ENCODE data around the gene BCAS3.
"Not testable (repeated sequence)": the region's sequence is repeated elsewhere in the genome, so short reads cannot be mapped to it uniquely, and the experiment has no call there.

Gene BCAS3

DNA sequence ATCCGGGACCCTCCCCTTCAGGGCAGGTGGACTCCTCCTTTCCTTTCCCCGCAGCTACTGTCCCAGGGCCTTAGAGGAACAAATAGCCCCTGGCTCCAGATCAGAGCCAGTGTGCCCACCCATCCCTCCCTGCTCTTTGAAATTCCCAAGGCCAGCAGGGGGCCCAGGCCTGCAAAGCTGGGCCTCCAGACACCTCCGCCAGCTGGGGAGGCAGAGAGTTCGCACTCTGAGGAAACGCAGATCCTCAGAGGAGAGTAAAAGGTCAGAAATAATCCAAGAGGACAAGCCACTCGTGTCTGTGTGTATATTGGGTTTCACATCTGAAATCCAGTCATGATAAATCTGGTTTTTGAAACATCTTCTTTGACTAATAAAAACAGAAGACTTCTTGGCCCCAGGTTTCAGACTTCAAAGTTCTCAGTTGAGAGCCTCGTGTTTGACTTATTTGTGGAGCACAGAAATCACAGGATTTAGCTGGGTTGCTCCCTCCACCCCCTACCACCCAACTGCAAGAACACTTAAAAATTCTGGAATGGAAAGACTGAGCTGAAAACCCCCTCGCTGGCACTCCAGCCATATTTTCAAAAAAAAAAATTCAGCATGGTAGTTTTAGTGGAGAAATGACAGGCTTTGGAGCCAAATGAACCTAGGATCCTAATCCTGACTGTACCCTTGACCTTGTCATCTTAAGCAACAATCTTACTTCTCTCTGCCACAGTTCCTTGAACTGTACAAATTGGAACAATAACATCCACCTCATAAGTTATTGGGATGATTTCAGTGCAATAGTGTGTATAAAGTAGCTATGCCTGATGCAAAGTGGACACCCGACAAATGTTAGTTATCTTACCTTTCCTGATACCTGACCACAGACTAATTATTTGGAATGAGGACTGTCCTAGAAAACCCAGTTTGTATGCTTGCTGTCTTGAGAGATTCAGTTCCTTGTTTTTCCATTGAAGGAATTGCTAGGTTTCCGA lies 677.5 kb downstream of the BCAS3 start:
- no peak for DNase-seq

DNA sequence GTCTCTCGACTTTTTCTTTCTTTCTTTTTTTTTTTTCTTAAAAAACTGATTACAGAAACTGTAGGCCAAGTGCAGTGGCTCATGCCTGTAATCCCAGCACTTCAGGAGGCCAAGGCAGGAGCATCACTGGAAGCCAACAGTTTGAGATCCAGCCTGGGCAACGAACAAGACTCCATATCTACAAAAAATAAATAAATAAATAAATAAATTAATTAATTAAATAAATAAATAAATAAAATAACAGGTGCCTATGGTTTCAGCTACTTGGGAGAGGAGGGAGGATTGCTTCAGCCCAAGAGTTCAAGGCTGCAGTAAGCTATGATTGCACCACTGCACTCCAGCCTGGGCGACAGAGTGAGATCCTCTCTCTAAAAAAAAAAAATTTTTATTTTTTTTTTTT lies 679.4 kb downstream of the BCAS3 start:
- DNase-seq = not testable (repeated sequence)

DNA sequence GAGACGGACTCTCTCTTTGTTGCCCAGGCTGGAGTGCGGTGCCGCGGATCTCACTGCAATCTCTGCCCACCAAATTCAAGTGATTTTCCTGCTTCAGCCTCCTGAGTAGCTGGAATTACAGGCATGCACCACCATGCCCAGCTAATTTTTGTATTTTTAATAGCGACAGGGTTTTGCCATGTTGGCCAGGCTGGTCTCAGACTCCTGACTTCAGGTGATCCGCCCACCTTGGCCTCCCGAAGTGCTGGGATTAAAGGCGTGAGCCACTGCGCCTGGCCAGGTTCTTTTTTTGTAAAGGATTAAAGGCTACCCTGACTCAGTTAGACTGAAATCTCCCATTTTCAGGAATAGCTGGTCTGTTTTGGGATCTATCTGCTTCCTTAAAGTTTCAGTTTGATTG lies 681.9 kb downstream of the BCAS3 start:
- not testable (repeated sequence) for DNase-seq

- no peak for DNase-seq
Observed at GRCh38 chr17:61360318-61360943, 682.8 kb downstream of the BCAS3 start.

GRCh38 chr17:61361084-61361483 lies 683.4 kb downstream of the BCAS3 start:
- no peak for DNase-seq

DNA sequence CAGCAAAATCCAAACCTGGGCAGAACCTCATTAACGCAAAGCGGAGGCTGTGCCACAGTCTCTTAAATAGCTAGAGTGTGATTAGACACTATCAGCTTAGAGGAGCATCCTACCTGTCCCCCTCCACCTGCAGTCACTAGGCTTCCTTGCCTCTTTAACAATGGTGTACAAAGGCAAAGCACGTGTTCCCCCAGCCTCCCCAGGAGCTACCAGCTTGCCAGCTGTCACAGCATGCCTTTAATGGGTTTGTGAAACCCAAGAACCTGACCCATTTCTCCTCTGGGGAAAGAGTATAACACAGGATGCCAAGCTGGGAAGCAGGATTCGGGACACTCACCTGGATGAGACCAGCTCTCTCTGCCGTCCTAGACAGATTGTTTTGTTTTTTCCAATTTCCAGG lies 684.7 kb downstream of the BCAS3 start:
- no peak for DNase-seq

DNA sequence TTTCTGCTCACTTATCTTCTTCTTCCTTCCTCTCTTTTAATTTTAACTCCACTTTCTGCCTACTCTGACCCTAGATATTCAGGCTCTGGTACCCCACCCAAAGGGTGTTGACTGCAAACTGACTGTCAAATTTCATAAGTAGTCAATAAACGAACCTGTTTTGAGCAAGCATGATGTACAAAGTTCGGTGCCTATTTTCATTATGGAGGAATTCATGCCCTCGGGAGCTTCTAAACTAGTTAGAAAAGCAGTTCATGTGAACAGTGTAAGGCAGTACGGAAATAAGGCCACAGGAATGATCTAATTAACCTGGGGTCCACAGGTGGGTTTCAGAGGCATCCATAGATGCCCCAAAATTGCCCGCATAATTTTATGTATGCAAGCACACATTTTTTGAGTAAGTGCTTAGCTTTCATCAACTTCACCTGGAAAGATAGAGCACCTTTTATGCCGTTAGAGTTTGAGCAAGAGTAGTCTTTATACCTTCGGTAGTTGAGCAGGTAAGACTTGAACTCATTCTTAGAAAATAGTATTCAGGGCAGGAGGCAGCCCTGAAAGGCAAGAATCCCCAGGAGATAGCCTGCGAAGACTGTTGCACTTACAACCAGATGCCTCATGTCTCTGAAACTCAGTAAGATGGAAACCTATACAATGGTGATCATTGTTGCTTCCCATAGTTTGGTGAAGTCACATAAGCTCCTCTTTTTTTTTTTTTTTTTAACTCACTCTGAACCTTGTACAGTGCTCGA lies 685.4 kb downstream of the BCAS3 start:
- DNase-seq = no peak

- no peak for DNase-seq
Observed at GRCh38 chr17:61363601-61364462, 686.2 kb downstream of the BCAS3 start.

DNA sequence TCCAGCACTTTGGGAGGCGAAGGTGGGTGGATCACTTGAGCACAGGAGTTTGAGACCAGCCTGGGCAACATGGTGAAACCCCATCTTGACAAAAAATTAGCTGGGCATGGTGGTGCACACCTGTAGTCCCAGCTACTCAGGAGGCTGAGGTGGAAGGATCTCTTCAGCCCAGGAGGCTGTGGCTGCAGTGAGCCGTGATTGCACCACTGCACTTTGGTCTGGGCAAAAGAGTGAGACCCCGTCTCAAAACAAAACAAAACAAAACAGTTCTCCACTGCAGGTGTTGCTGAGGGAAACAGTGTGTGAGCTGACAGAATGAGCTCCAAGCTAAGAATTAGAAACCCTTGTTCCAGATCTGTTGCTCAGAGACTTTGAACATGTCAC lies 686.8 kb downstream of the BCAS3 start:
- DNase-seq = no peak

GRCh38 chr17:61366076-61366714 lies 688.5 kb downstream of the BCAS3 start:
- no peak for DNase-seq

GRCh38 chr17:61366715-61367413 lies 689.2 kb downstream of the BCAS3 start:
- no peak for DNase-seq

GRCh38 chr17:61368049-61368831 lies 690.6 kb downstream of the BCAS3 start:
- DNase-seq = no peak

GRCh38 chr17:61368832-61369450 lies 691.3 kb downstream of the BCAS3 start:
- no peak for DNase-seq

- no peak for DNase-seq
Observed at GRCh38 chr17:61369751-61370150, 692.1 kb downstream of the BCAS3 start.

DNA sequence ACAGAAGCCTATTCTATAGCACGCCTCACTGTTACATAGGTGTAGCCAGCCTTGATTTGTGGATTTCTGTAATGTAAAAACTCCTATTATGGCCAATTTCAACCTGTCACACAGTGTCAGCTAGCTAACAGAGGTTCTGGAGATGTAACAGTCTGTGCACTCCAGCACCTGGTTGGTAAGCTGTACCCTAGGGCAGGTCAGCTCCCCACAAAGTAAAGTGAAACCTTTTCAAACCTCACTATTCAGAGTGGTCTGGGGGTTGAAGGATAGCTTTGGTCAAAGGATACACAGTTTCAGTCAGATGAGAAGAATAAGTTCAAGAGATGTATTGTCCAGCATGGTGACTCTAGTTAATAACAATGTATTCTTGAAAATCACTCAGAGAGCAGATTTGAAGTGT lies 693.5 kb downstream of the BCAS3 start:
- no peak for DNase-seq

GRCh38 chr17:61371606-61372005 lies 694.0 kb downstream of the BCAS3 start:
- no peak for DNase-seq

- DNase-seq = no peak
Observed at GRCh38 chr17:61372436-61372835, 694.8 kb downstream of the BCAS3 start.

DNA sequence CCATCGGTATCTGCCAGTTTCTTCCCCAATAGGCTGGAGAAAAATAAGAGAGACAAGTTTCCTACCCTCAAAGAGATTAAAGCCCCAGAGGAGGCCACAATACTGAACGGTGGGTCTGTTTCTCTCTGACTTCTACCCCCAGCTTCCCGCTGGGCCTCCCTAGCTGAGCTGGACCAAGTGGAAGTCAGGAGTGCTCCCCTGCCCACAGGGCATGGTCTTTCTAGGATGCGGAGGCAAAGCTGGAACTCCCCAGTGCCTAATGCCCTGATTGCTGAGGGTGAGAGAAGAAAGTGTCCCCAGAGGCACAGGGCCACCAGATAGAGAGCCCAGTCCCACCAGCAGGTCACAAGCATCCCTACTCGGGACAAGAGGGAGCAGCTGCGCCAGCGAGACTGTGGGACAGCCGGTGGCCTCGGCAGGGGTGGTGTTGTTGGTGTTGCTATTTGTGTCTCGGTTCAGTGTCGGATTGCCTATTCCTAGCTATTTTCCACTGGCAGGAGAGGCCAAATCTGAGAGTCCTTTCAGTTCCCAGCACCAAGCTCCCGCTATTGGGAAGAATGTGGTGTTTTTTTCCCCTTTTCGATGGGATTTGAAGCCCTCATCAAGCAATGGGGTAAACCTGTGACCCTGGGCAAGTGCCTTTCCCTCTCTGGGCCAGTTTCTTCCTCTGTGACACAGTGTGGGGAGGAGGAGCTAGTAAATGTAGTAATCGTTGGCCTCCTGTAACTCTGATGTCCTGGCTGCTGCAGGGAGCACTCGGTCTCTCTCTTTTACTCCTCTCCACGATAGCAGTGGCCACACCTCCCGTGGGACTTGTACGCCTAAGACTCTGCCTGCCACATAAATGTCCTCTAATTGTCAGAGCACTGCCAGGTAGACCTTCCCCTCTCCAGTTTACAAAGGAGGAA lies 699.5 kb downstream of the BCAS3 start:
- no peak for DNase-seq
